Transverse colon (tissue), 4 donors: Measurements from ENCODE around the gene RERE. TPM values are rescaled to one million over a fixed set of nuclear protein-coding genes. Genes with fewer than 3 reads are reported as not detected.

Experiments used
- DNase-seq: peaks from one replicate; pipeline ENCODE4 v3.0.0-alpha.2; 2019
- H3K27ac ChIP-seq, 4 donors: fragments of 200-600 bp; sonication (generic); 2 replicates each; pipeline ENCODE4 v1.5.1; 2016 to 2018; ENCODE audit warnings: inconsistent platforms in 4 of 4
- H3K27me3 ChIP-seq: fragments of 200-600 bp; sonication (generic); 2 replicates; pipeline ENCODE4 v1.5.1; 2017; ENCODE audit warnings: inconsistent platforms
- H3K36me3 ChIP-seq, 4 donors: fragments of 200-600 bp; sonication (generic); 2 replicates each; pipeline ENCODE4 v1.5.1; 2017 to 2019; ENCODE audit warnings: inconsistent platforms in 4 of 4
- H3K4me1 ChIP-seq, 4 donors: fragments of 200-600 bp; sonication (generic); 2 replicates each; pipeline ENCODE4 v1.5.1; 2017 to 2020; ENCODE audit warnings: inconsistent platforms in 4 of 4
- H3K4me3 ChIP-seq, 4 donors: fragments of 200-600 bp; sonication (generic); 1 replicate in 1 of 4; 2 replicates in 3 of 4; pipeline versions ENCODE4 v1.5.1 to v1.6.1; 2017 to 2019; ENCODE audit warnings: inconsistent platforms in 4 of 4
- H3K9me3 ChIP-seq, 2 donors: fragments of 200-600 bp; sonication (generic); 2 replicates each; pipeline ENCODE4 v1.5.1; 2017 to 2019; ENCODE audit warnings: inconsistent platforms in 2 of 2
- CTCF ChIP-seq, 5 experiments: fragments of 200-600 bp in 3 of 5; fragments of 450-650 bp in 2 of 5; sonication (generic) in 3 of 5; IDR thresholded peaks; 1 replicate in 2 of 5; 2 replicates in 3 of 5; pipeline ENCODE4 v1.5.1; 2016 to 2017; ENCODE audit warnings: antibody characterized with exemption in 5 of 5, inconsistent platforms in 3 of 5, mild to moderate bottlenecking in 2 of 5, moderate library complexity in 1 of 5
- EP300 ChIP-seq: sonication (generic); formaldehyde crosslinking; IDR thresholded peaks from one replicate; pipeline ENCODE4 v1.6.1; 2017; ENCODE audit warnings: antibody characterized with exemption, low read depth
- POLR2A ChIP-seq: fragments of 450-650 bp; IDR thresholded peaks from one replicate; pipeline ENCODE4 v1.6.1; 2016; ENCODE audit warnings: antibody characterized with exemption, mild to moderate bottlenecking, moderate library complexity
- POLR2AphosphoS5 ChIP-seq, 3 donors: sonication (generic); formaldehyde crosslinking; IDR thresholded peaks; one replicate each; pipeline ENCODE4 v1.6.1; 2016; ENCODE audit warnings: antibody characterized with exemption in 3 of 3
- WGBS, 2 donors: methylation state at CpG; one replicate each; pipeline ENCODE4 v1.1.5; 2018; ENCODE audit warnings: low coverage in 1 of 2; 5-methylcytosine and 5-hydroxymethylcytosine counted together
- in situ Hi-C, 4 donors: fragments of 200-750 bp; cut with MboI; loops; one replicate each; pipeline versions ENCODE4 v1.15.0 to v1.15.1; 2017; ENCODE audit warnings: low sequenced_read_pairs in 3 of 4, low pct_ligation_motif_present in 1 of 4, low pct_unique_long_range_greater_than_20kb in 1 of 4
- intact Hi-C: fragments of 100-400 bp; cut with DNase I; formaldehyde crosslinking; loops from one replicate; pipeline ENCODE4 v1.15.1; 2023; ENCODE audit warnings: low total_unique reads
- total RNA-seq, 4 donors: library from RNA; depleted of rRNA; stranded (reverse); fragments of >200 nt; gene quantifications; one replicate each; pipeline ENCODE4 v1.1.0, GENCODE V29; 2016

Gene RERE
- total RNA-seq, 4 donors from 2014 or later: 80.3 to 657 (median 105) TPM

GRCh38 chr1:8404460-8405370 lies 412.7 kb downstream of the RERE start:
- H3K4me3 ChIP-seq: no peak overlapping the region
- in situ Hi-C loops (no loop called here), intact Hi-C loops (no loop called here)
- TF ChIP-seq EP300 (no peak), CTCF (IDR thresholded peaks at IDR 0.05) (no peak), POLR2AphosphoS5 (IDR thresholded peaks at IDR 0.05) (no peak), POLR2A (no peak)
- WGBS, 2 donors: 68 to 78% methylated on average over 4 to 10 of the region's 10 CpGs
- peak; percentile 43 for DNase-seq
- H3K27me3 ChIP-seq: no peaks in the 10 kb centered on the region
- peak overlapping the region; percentile 67 to 99 (median 95) for H3K27ac ChIP-seq
- peaks cover 0 to 10% (median 3%) of the 10 kb centered on the region in 4 donors for H3K36me3 ChIP-seq
- H3K9me3 ChIP-seq: no peaks in the 10 kb centered on the region
- peaks cover 41 to 57% (median 48%) of the 10 kb centered on the region in 4 donors for H3K4me1 ChIP-seq

- 89% methylated on average over 4 to 12 of the region's 13 CpGs for WGBS, 2 donors
- Histone ChIP-seq H3K36me3 (peaks cover 0 to 18% (median 3%) of the 10 kb centered on the region in 4 donors), H3K4me1 (peaks cover 31 to 53% (median 39%) of the 10 kb centered on the region in 4 donors), H3K27ac (peak overlapping the region in 2 of 4 donors; percentile 17 to 28), H3K9me3 (no peaks in the 10 kb centered on the region), H3K27me3 (no peaks in the 10 kb centered on the region), H3K4me3 (no peak overlapping the region)
- in situ Hi-C loops: no loop called here
- TF ChIP-seq POLR2A: no peak
- no peak for DNase-seq
- intact Hi-C loops: no loop called here
Measured at GRCh38 chr1:8402109-8402710, 415.2 kb downstream of the RERE start.

GRCh38 chr1:8398677-8399076 lies 418.8 kb downstream of the RERE start:
- Histone ChIP-seq H3K4me1 (peaks cover 27 to 51% (median 39%) of the 10 kb centered on the region in 4 donors), H3K27me3 (no peaks in the 10 kb centered on the region), H3K4me3 (no peak overlapping the region), H3K36me3 (peaks cover 0 to 8% (median 3%) of the 10 kb centered on the region in 4 donors), H3K9me3 (no peaks in the 10 kb centered on the region), H3K27ac (peak overlapping the region; percentile 69 to 79 (median 76))
- DNase-seq: no peak
- in situ Hi-C loops (no loop called here), intact Hi-C loops (no loop called here)
- 84 to 90% methylated on average over 5 of the region's 5 CpGs for WGBS, 2 donors
- no peak for TF ChIP-seq EP300
- peak in 3 of 5 experiments; percentile 13 to 33 (median 14) for TF ChIP-seq CTCF (IDR thresholded peaks at IDR 0.05)

GRCh38 chr1:8398086-8398485 lies 419.4 kb downstream of the RERE start:
- DNase-seq: no peak
- Histone ChIP-seq H3K36me3 (peaks cover 0 to 8% (median 3%) of the 10 kb centered on the region in 4 donors), H3K4me1 (peaks cover 27 to 54% (median 39%) of the 10 kb centered on the region in 4 donors), H3K27me3 (no peaks in the 10 kb centered on the region), H3K9me3 (no peaks in the 10 kb centered on the region), H3K4me3 (no peak overlapping the region), H3K27ac (peak overlapping the region; percentile 69 to 79 (median 76))
- TF ChIP-seq POLR2AphosphoS5 (IDR thresholded peaks at IDR 0.05) (no peak), EP300 (no peak), CTCF (IDR thresholded peaks at IDR 0.05) (no peak), POLR2A (no peak)
- in situ Hi-C loops: no loop called here
- intact Hi-C loops: no loop called here
- WGBS, 2 donors: 94% methylated on average over 2 of the region's 2 CpGs; no CpG with 5 or more reads in 1 of the 2 donors
